Measurements from ENCODE around the gene PCBP3.

Gene PCBP3

DNA sequence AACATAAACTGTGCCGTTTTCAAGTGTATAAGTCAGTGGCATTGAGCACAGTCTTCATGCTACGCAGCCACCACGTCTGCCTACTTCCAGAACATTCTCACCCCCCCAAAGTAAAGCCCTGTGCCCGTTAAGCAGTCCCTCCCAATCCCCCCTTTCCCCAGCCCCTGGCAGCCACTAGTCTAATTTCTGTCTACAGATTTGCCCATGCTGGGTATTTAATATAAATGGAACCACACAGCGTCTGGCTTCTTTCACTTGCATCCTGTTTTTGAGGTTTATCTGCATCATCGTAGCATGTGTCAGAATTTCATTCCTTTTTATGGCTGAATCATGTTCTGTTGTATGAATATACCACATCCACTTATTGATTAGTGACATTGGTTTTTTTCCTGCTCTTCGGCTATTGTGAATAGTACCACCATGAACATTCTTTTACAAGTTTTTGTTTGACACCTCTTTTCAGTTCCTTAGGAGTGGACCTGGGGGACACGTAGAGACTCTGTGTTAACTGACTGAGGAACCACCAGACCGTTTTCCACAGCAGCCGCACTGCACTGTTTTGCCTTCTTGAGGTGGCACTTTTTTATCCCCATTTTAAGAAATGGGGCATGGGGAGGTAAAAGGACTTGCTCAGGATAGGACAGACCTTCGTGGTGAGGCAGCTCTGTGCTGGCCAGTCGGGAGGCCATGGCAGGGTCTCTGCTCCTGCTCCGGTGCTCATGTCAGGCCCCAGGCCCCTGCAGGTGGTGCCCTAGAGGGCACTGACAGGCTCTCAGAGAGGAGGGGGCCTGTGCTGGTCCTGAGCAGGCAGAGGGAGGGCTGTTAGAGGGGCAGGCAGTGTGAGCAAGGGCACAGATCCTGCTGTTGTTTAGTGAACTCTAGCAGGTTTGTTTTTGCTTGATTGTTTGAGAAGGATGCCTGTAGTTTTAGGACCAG lies 123.8 kb downstream of the PCBP3 start:
- H3K4me3 ChIP-seq (replicated peaks; ENCODE audit: insufficient read depth, low read length) = no peak overlapping the region
- TF ChIP-seq SPI1 (IDR thresholded peaks at IDR 0.05; ENCODE audit: borderline replicate concordance, low read depth) = no peak
- TF ChIP-seq GABPA (IDR thresholded peaks at IDR 0.05; ENCODE audit: low read depth) = no peak
- no peak for TF ChIP-seq POLR2AphosphoS5 (IDR thresholded peaks at IDR 0.05; ENCODE audit: low read depth)
- DNase-seq (ENCODE audit: low read depth in 1 of 2, low spot score in 1 of 2) = no peak
- no peak overlapping the region for H3K27ac ChIP-seq (replicated peaks)
- H3K27me3 ChIP-seq (ENCODE audit: insufficient read depth, poor library complexity, severe bottlenecking) = no peaks in the 10 kb centered on the region

DNA sequence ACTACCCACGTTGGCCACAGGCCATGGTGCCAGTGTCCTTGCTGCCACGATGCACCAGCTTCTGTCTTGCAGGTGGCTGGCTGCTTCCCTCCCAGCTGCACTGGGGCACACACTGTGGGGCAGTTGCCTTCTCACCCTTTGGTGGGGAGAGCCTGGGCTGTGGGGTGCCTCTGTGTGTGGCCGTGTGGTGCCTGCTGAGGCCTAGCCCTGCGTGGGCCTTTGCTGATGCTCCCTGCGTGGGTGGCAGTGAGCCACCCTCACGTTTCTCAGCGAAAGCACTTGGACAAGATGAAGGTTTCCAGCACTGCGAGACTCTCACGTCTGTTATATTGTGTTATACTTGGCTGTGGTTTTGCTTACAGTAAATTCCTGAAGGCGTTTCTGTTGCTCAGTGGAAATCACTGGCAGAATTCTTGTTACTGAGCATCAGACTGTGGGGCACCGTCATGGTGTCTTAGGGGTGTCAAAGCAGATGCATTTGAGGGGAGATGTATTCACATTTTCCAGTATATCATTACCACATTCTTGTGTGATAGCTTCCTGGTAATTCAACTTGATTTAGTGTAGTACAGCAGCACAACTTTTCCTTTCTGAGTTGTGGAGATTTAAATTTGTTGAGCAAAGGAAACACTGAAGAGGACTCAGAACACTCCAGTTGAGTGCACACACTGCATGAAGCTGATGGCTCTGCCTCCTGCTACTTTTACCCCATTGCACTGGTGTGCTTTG lies 124.7 kb downstream of the PCBP3 start:
- Histone ChIP-seq H3K27ac (replicated peaks) (no peak overlapping the region), H3K4me3 (replicated peaks; ENCODE audit: insufficient read depth, low read length) (no peak overlapping the region), H3K27me3 (ENCODE audit: insufficient read depth, poor library complexity, severe bottlenecking) (no peaks in the 10 kb centered on the region)
- no peak for TF ChIP-seq POLR2AphosphoS5 (IDR thresholded peaks at IDR 0.05; ENCODE audit: low read depth)
- TF ChIP-seq CTCF (IDR thresholded peaks at IDR 0.05; ENCODE audit: insufficient read depth, low read length) = no peak
- DNase-seq (ENCODE audit: low read depth in 1 of 2, low spot score in 1 of 2) = no peak

GRCh38 chr21:45768740-45769048 lies 125.2 kb downstream of the PCBP3 start:
- no peak for DNase-seq (ENCODE audit: low read depth in 1 of 2, low spot score in 1 of 2)
- Histone ChIP-seq H3K27ac (replicated peaks) (no peak overlapping the region), H3K27me3 (ENCODE audit: insufficient read depth, poor library complexity, severe bottlenecking) (no peaks in the 10 kb centered on the region), H3K4me3 (replicated peaks; ENCODE audit: insufficient read depth, low read length) (no peak overlapping the region)
- TF ChIP-seq, protein P1, sequence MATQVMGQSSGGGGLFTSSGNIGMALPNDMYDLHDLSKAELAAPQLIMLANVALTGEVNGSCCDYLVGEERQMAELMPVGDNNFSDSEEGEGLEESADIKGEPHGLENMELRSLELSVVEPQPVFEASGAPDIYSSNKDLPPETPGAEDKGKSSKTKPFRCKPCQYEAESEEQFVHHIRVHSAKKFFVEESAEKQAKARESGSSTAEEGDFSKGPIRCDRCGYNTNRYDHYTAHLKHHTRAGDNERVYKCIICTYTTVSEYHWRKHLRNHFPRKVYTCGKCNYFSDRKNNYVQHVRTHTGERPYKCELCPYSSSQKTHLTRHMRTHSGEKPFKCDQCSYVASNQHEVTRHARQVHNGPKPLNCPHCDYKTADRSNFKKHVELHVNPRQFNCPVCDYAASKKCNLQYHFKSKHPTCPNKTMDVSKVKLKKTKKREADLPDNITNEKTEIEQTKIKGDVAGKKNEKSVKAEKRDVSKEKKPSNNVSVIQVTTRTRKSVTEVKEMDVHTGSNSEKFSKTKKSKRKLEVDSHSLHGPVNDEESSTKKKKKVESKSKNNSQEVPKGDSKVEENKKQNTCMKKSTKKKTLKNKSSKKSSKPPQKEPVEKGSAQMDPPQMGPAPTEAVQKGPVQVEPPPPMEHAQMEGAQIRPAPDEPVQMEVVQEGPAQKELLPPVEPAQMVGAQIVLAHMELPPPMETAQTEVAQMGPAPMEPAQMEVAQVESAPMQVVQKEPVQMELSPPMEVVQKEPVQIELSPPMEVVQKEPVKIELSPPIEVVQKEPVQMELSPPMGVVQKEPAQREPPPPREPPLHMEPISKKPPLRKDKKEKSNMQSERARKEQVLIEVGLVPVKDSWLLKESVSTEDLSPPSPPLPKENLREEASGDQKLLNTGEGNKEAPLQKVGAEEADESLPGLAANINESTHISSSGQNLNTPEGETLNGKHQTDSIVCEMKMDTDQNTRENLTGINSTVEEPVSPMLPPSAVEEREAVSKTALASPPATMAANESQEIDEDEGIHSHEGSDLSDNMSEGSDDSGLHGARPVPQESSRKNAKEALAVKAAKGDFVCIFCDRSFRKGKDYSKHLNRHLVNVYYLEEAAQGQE (IDR thresholded peaks at IDR 0.05; ENCODE audit: insufficient replicate concordance, low read depth) = no peak
- TF ChIP-seq GABPA (IDR thresholded peaks at IDR 0.05; ENCODE audit: low read depth) (no peak), CTCF (IDR thresholded peaks at IDR 0.05; ENCODE audit: insufficient read depth, low read length) (no peak), SPI1 (IDR thresholded peaks at IDR 0.05; ENCODE audit: borderline replicate concordance, low read depth) (no peak), POLR2AphosphoS5 (IDR thresholded peaks at IDR 0.05; ENCODE audit: low read depth) (no peak)

GRCh38 chr21:45769294-45769693 lies 125.8 kb downstream of the PCBP3 start:
- H3K27me3 ChIP-seq (ENCODE audit: insufficient read depth, poor library complexity, severe bottlenecking) = no peaks in the 10 kb centered on the region
- no peak overlapping the region for H3K27ac ChIP-seq (replicated peaks)
- TF ChIP-seq POLR2AphosphoS5 (IDR thresholded peaks at IDR 0.05; ENCODE audit: low read depth) = no peak
- no peak for TF ChIP-seq SPI1 (IDR thresholded peaks at IDR 0.05; ENCODE audit: borderline replicate concordance, low read depth)
- TF ChIP-seq CTCF (IDR thresholded peaks at IDR 0.05; ENCODE audit: insufficient read depth, low read length) = no peak
- TF ChIP-seq, protein P1 (IDR thresholded peaks at IDR 0.05; ENCODE audit: insufficient replicate concordance, low read depth) = no peak
- no peak for TF ChIP-seq GABPA (IDR thresholded peaks at IDR 0.05; ENCODE audit: low read depth)
- H3K4me3 ChIP-seq (replicated peaks; ENCODE audit: insufficient read depth, low read length) = no peak overlapping the region
- DNase-seq (ENCODE audit: low read depth in 1 of 2, low spot score in 1 of 2) = no peak
